HG02970 (cell line): ENCODE data around the gene BDKRB1.

Source experiments
- ATAC-seq: cut with Tn5 transposase; IDR thresholded peaks from one replicate; pipeline ENCODE4 v1.9.1; 2021; ENCODE audit warnings: mild to moderate bottlenecking, moderate library complexity, moderate number of reproducible peaks; ENCODE audit not compliant: unreplicated experiment, low FRiP score

BDKRB1 gene

DNA sequence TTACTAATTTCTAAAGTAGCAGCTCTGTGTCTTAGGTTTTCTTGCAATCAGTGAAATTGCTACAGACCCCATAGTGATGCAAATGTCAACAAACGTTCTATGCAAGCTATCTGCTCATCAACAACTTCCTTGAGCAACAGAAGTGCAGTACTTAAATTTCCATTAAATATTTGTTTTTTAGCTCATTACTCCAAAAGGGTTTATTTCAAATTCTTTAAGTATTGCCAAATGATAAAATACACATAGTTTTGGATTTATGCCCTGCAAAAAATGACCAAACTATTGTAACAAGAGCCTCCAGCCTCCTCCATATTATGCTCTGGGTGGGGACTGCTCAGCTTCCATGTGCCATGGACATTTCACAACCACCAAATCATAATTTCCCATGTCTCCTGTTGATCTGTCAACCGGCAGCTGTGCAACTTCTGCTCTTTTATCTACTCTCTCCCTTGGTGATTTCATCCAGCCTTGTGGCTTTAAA, 4.4 kb downstream of the BDKRB1 start:
- ATAC-seq: no peak

- ATAC-seq: no peak
These were observed 5.0 kb downstream of the BDKRB1 start for GRCh38 chr14:96261053-96261452.

DNA sequence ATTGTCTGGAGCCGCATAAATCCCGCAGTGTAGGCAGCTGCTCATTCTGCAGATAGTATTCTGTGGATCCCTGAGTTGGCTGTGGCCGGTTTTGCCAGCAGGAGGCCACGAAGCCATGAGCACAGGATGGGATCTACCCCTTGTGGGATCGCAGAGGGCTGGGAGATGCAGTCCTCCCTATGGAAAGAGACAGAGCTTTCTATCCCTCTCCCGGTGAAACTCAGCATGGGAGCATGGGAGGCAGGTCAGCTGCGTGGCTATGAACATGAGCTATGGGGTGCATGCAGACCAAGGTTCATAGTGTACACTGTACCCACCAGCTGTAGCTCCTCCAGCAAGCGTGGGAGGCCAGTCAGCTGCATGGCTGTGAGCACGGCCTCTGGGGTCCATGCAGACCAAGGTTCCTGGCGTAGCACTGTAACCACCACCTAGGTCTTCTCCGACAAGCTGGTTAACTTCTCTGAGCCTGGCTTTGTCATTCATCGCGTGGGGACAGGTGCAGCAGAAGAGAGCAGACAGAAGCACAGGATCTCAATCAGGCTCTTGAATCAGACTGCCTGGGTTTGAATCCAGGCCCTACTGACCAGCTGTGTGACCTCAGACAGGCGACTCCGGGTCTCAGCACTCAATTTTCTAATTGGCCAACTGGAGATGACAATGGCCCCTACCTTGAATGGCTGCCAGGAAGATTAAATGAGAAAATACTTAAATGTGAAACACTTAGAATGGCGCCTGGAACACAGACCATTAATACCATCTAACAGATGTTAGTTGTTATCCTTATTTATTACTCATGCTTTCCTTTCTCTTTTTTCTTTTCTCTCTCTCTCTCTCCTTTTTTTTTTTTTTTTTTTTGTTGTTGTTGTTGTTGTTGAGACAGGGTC, 6.0 kb downstream of the BDKRB1 start:
- ATAC-seq: no peak

GRCh38 chr14:96263347-96264199, 7.6 kb downstream of the BDKRB1 start:
- ATAC-seq: no peak

DNA sequence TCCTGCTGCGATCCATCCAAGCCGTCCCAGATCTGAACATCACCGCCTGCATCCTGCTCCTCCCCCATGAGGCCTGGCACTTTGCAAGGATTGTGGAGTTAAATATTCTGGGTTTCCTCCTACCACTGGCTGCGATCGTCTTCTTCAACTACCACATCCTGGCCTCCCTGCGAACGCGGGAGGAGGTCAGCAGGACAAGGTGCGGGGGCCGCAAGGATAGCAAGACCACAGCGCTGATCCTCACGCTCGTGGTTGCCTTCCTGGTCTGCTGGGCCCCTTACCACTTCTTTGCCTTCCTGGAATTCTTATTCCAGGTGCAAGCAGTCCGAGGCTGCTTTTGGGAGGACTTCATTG, 8.2 kb downstream of the BDKRB1 start:
- ATAC-seq: no peak

GRCh38 chr14:96264853-96265252, 8.8 kb downstream of the BDKRB1 start:
- ATAC-seq: no peak

- ATAC-seq: no peak
These were observed 9.5 kb downstream of the BDKRB1 start for GRCh38 chr14:96265383-96266095.

DNA sequence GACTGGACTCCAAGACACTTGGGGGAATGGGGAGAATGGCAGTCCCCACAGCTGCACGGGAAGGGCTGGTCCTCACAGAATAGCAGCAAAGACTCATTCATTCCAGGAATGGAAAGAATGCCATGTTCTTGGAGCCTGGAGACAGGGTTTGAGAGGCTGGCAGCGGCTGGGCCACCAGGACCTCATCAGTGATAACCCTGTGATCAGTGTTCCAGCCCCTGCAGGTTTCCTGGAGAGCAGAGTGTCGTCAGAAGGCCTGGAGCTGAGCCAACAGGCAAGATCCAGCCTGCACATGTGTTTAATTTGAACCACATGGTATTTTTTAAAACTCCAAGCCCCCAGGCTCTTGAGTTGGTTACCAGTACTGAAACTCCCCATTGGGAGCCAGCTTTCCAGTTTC, 11.3 kb downstream of the BDKRB1 start:
- no peak for ATAC-seq

DNA sequence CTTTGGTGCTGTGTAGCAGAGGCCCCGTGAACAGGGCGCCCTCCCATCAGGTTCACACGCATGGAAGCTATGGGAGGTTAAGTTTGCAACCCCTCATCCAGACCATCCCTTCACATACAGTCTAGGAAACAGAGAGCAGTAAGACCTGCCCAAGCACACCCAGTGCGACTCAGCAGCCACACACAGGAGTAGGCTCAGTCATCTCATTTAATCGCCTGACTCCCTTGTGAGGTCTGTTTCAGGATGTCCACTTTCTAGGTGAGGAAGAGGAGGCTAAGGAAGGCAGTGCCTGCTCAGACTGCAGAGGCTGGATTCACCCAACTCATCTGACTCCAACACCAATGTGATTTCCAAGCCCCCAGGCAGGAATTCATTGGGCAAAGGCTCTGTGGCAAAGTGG, 11.9 kb downstream of the BDKRB1 start:
- ATAC-seq: no peak

GRCh38 chr14:96268431-96269358, 12.7 kb downstream of the BDKRB1 start:
- no peak for ATAC-seq

DNA sequence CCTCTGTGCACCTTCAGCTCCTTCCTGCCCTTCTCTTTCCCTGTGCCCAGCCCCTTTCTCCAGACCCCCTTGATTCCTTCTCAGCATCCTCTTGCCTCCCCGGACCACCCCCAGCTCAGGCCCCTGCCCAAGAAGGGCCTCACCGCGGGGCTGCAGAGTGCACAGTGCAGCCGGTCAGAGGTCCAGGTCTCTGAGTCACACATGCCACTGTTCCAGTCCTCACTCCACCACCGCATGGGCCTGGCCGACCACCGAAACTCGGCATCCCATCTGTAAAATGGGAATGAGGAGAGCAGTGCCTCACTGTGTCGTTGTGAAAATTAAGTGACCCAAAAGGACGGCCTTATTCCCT, 13.3 kb downstream of the BDKRB1 start:
- ATAC-seq: no peak

- ATAC-seq: no peak
These were observed 14.8 kb downstream of the BDKRB1 start for GRCh38 chr14:96270565-96271420.

DNA sequence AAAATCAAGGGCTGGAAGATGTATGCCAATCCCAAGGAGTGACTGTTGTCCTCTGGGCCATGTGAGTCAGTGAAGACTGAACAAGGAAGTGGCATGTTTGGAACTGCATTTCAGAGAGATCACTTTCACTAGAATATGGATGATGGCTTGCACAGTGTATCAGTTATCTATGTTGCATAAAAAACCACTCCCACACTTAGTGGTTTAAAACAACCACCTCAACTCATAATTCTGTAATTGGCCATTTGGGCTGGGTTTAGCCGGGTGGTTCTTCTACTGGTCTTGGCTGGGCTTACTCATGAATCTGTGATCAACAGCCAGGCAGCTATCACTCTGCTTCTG, 15.4 kb downstream of the BDKRB1 start:
- ATAC-seq: no peak

DNA sequence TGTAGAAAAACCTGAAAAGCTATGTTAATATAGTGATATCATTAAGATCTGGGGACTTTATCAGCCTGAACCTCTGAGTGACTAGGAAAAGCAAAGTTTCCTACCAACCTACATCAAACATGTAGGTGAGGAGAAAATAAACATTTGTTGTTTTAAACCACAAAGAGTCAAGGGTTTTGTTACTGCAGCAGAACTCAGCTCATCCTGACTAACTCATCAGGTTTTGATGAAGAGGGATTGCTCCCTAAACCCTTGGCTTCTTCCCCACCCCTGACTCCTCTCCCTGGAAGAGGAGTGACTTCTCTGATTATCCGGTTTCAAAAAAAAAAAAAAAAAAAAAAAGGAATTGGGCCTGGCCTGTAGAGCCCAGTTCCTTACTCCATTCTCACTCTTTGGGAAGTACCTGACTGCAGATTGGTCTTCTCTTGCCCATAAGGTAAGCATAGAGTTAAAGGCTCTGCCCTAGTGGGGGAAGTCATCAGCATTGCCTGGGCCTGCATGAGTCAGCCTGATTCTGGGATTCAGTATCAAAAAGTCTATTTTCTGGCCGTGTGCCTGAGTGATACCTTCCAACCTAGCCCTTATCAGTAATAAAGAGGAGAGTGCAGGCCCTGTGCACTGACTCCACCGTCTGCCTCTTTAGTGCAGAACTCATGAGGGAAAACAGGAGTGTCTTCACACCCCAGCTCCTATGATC, 16.9 kb downstream of the BDKRB1 start:
- no peak for ATAC-seq

GRCh38 chr14:96273629-96274028, 17.6 kb downstream of the BDKRB1 start:
- ATAC-seq: no peak

- no peak for ATAC-seq
These were observed 18.1 kb downstream of the BDKRB1 start for GRCh38 chr14:96274122-96274521.

DNA sequence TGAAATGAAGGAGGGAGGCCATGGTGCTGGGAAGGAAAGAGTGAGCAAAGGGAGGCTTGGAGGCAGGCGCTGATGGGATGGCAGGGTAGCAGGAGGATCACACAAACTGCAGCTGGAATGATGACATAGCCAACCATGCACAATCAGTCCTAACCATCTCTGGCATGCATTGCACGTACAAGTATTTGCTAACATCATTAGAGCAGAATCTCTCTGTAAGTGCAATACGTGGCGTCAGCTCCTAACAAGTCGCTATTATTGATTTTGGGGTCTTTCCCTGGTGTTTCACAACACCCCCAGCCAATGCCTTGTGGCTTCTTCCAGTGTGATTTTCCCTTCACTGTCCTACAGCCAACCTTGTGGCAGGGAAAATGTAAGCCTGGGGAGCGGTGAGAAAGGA, 18.5 kb downstream of the BDKRB1 start:
- no peak for ATAC-seq
